Adipocyte (in vitro differentiated cells): ENCODE results near the gene DENND1A.

Experiments used
- DNase-seq: peaks from one replicate; pipeline ENCODE4 v3.0.0-alpha.2; 2015; ENCODE audit warnings: low read depth
- H3K27me3 ChIP-seq: replicated peaks from 2 replicates; pipeline ENCODE4 v1.7.0; 2013; ENCODE audit warnings: mild to moderate bottlenecking, low read length, moderate library complexity; ENCODE audit not compliant: control insufficient read depth, insufficient read depth
- H3K36me3 ChIP-seq: 2 replicates; pipeline ENCODE4 v1.7.0; 2013; ENCODE audit warnings: low read length, mild to moderate bottlenecking, moderate library complexity; ENCODE audit not compliant: control insufficient read depth, insufficient read depth, severe bottlenecking
- H3K4me1 ChIP-seq: 2 replicates; pipeline ENCODE4 v1.7.0; 2013; ENCODE audit warnings: mild to moderate bottlenecking, low read length, moderate library complexity; ENCODE audit not compliant: control insufficient read depth, insufficient read depth
- H3K4me3 ChIP-seq: 2 replicates; pipeline ENCODE4 v1.7.0; 2013; ENCODE audit warnings: mild to moderate bottlenecking, low read length, moderate library complexity
- H3K9ac ChIP-seq: 2 replicates; pipeline ENCODE4 v1.7.0; 2013; ENCODE audit warnings: mild to moderate bottlenecking, low read length, moderate library complexity
- H3K9me3 ChIP-seq: 2 replicates; pipeline ENCODE4 v1.7.0; 2013; ENCODE audit warnings: mild to moderate bottlenecking, low read length, moderate library complexity; ENCODE audit not compliant: control insufficient read depth

DENND1A gene

DNA sequence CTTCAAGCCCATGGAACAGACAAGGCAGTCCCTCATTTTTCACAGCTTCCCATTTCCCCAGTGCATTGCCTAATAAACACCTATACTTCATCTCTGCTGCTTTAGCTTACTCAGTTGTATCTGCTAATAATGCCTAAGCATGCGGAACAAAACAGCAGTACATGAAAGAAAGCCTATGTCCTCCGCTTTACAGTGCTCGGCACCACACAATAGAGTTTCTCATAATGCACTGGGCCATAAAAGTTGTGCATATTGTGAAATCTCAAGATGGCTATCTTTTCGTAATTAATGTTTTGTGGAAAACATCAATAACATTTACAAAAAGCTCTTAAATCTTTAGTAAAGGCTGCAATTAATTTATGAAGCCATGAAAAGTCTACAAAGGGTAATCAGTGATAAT, 69.3 kb downstream of the DENND1A start:
- Histone ChIP-seq H3K27me3 (no peaks in the 10 kb centered on the region), H3K4me3 (no peak overlapping the region), H3K9ac (no peak overlapping the region), H3K36me3 (no peaks in the 10 kb centered on the region), H3K9me3 (no peaks in the 10 kb centered on the region), H3K4me1 (peaks cover 22% of the 10 kb centered on the region)
- DNase-seq, result no peak

GRCh38 chr9:123852403-123852802, 77.5 kb downstream of the DENND1A start:
- Histone ChIP-seq H3K9me3 (peaks cover 11% of the 10 kb centered on the region), H3K27me3 (no peaks in the 10 kb centered on the region), H3K4me1 (no peaks in the 10 kb centered on the region), H3K9ac (no peak overlapping the region), H3K36me3 (peaks cover 1% of the 10 kb centered on the region), H3K4me3 (no peak overlapping the region)
- DNase-seq, result no peak

GRCh38 chr9:123851851-123852250, 78.1 kb downstream of the DENND1A start:
- no peak overlapping the region for H3K4me3 ChIP-seq
- H3K9me3 ChIP-seq, result peaks cover 17% of the 10 kb centered on the region
- H3K9ac ChIP-seq, result no peak overlapping the region
- H3K27me3 ChIP-seq, result no peaks in the 10 kb centered on the region
- H3K36me3 ChIP-seq, result peaks cover 7% of the 10 kb centered on the region
- DNase-seq, result no peak
- H3K4me1 ChIP-seq, result no peaks in the 10 kb centered on the region

GRCh38 chr9:123848447-123849085, 81.4 kb downstream of the DENND1A start:
- no peak for DNase-seq
- Histone ChIP-seq H3K27me3 (no peaks in the 10 kb centered on the region), H3K9ac (no peak overlapping the region), H3K36me3 (peaks cover 18% of the 10 kb centered on the region), H3K9me3 (peaks cover 50% of the 10 kb centered on the region), H3K4me3 (no peak overlapping the region), H3K4me1 (no peaks in the 10 kb centered on the region)

DNA sequence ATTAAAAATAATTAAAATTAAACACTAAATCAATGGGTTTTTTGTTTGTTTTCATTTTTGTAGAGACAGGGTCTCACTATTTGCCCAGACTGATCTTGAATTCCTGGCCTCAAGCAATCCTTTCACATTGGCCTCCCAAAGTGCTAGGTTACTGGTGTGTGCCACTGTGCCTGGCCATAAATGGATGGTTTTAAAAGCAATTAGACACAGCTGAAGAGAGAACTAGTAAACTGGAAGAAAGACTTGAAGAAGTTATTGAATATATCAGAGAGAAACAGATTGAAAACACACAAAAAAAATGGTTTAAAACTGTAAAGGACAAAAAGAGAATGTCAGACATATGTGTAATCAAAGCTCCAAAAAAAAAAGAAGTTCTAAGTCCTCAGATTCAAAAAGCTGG, 83.0 kb downstream of the DENND1A start:
- H3K27me3 ChIP-seq, result no peaks in the 10 kb centered on the region
- H3K4me1 ChIP-seq, result no peaks in the 10 kb centered on the region
- peaks cover 60% of the 10 kb centered on the region for H3K9me3 ChIP-seq
- H3K36me3 ChIP-seq, result peaks cover 22% of the 10 kb centered on the region
- no peak overlapping the region for H3K9ac ChIP-seq
- peak overlapping the region; percentile 39 for H3K4me3 ChIP-seq
- DNase-seq, result no peak

DNA sequence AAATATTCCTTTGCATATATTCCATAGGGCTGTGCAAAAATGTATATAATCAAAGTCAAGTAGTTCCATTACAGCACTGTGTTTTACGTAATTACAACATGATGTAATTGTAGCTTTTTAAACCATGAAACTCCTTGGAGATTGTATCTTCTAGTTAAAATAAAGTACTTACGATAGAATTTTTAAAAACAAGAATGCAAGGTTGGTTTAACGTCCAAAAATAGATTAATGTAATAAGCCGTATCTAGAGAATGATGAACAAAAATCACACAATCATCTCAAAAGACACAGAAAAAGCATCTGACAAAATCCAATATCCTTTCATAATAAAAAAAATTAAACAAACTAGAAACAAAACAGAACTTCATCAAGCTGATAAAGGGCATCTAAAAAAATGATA, 86.2 kb downstream of the DENND1A start:
- H3K36me3 ChIP-seq, result peaks cover 22% of the 10 kb centered on the region
- no peaks in the 10 kb centered on the region for H3K27me3 ChIP-seq
- H3K9ac ChIP-seq, result no peak overlapping the region
- DNase-seq, result no peak
- peaks cover 60% of the 10 kb centered on the region for H3K9me3 ChIP-seq
- no peaks in the 10 kb centered on the region for H3K4me1 ChIP-seq
- peak overlapping the region; percentile 53 for H3K4me3 ChIP-seq

GRCh38 chr9:123835821-123836220, 94.1 kb downstream of the DENND1A start:
- Histone ChIP-seq H3K9ac (no peak overlapping the region), H3K9me3 (no peaks in the 10 kb centered on the region), H3K36me3 (no peaks in the 10 kb centered on the region), H3K4me1 (no peaks in the 10 kb centered on the region), H3K27me3 (no peaks in the 10 kb centered on the region), H3K4me3 (no peak overlapping the region)
- no peak for DNase-seq

DNA sequence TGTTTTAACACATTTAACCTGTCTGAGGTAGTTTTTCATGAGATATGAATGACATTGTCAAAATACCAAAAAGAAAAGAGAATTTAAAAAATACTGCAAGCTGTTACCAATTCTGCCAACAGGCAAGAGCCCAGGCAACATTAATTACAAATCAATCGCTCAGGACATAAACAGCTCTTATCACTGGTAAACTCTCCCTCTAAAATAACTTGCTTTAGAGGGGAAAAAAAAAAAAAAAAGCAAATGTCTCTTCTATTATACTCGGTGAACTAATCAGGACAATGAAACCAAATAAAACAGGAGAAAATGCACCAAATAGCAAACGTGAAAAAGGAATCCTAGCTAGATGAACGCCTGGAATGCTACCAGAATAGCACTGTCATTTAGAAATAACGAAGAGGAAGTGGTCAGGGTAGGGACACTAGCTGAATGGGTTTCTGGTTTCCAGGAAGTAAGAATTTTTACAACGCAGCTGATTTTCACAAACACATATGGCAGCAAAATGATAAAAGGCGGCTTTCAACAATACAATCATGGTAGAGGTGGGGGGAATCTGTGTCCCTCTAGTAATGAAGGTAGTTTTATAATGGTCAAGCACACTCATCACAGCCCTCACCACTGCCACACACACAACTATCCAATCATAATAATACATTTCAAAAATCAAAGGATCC, 94.9 kb downstream of the DENND1A start:
- Histone ChIP-seq H3K9ac (no peak overlapping the region), H3K4me3 (no peak overlapping the region), H3K9me3 (no peaks in the 10 kb centered on the region)

DNA sequence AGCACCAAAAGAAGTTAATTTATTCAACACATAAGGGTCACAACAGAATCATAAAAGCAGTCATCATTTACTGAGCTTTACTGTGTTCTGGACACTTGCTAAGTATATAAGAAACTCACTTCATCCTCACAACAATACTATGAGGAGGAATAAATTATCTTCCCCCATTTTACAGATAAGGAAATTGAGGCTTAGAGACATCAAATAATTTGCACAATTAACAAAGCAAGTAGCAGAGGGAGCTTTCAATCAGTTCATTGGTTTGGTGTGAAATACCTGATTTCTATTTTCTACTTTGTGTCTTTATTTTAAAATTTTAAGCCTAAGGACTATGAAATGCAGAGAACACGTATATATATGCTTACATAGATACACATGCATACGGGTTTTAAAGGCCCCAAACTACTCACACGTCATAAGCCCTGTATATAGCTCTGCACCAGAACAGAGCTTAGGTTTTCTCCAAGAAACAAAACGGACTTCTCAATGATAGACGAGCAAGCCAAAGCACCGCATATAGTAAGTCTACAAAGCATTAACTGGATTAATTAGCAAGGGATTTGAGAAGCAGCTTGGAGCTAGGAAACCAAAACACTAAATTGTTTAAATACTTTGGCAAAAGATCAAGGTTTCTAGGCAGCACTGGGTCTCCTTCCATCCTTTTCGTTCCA, 95.6 kb downstream of the DENND1A start:
- Histone ChIP-seq H3K9ac (no peak overlapping the region), H3K4me3 (no peak overlapping the region), H3K27me3 (no peaks in the 10 kb centered on the region)

More for the DNA sequence above, 94.9 kb downstream of the DENND1A start:
- peaks cover 4% of the 10 kb centered on the region for H3K36me3 ChIP-seq
- no peaks in the 10 kb centered on the region for H3K4me1 ChIP-seq
- DNase-seq, result peak; percentile 29
- H3K27me3 ChIP-seq, result no peaks in the 10 kb centered on the region

DNA sequence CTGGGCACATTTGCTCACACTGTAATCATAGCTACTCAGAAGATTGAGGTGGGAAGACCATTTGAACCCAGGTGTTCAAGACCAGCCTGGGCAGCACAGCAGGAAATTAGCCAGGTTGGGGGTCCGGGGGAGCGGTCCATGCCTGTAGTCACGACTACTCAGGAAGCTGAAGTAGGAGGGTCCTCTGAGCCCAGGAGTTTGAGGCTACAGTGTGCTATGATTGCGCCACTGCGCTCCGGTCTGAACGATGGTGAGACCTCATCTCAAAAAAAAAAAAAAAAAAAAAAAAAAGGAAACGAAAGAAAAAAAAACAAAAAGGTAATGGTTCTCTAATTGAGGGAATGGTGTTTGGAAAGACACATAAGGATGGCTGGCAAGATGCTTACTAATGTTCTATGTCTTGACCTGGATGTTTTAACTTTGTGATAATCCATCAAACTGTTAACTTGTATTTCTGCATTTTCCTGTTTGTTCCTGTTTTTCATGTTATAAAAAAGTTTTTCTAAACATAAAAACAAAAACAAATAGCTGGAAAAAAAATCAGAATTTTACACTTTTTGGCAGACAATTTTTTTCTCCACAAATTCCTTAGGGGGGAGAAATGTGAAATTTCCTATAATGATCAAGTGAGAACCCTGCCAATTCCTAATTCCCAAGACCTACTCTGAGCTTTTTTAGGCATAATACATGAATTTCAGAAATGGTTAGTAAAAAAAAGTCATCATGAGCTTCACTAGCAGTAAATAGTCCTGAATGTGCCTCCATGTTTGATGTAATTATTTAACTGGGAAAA, 96.9 kb downstream of the DENND1A start:
- Histone ChIP-seq H3K4me1 (no peaks in the 10 kb centered on the region), H3K36me3 (peaks cover 12% of the 10 kb centered on the region), H3K27me3 (no peaks in the 10 kb centered on the region), H3K9me3 (peaks cover 18% of the 10 kb centered on the region), H3K9ac (no peak overlapping the region), H3K4me3 (no peak overlapping the region)
- DNase-seq, result no peak

More for the DNA sequence above, 95.6 kb downstream of the DENND1A start:
- DNase-seq, result no peak
- no peaks in the 10 kb centered on the region for H3K4me1 ChIP-seq
- peaks cover 5% of the 10 kb centered on the region for H3K9me3 ChIP-seq
- peaks cover 6% of the 10 kb centered on the region for H3K36me3 ChIP-seq

GRCh38 chr9:123832176-123832575, 97.8 kb downstream of the DENND1A start:
- Histone ChIP-seq H3K9ac (no peak overlapping the region), H3K4me1 (no peaks in the 10 kb centered on the region), H3K4me3 (no peak overlapping the region), H3K36me3 (peaks cover 12% of the 10 kb centered on the region), H3K9me3 (peaks cover 27% of the 10 kb centered on the region), H3K27me3 (no peaks in the 10 kb centered on the region)
- no peak for DNase-seq
